GM19193 (cell line): Measurements from ENCODE around the gene XG.
"Not testable (repeated sequence)": the region's sequence is repeated elsewhere in the genome, so short reads cannot be mapped to it uniquely, and the experiment has no call there.

ENCODE experiments used
- POLR2A ChIP-seq: IDR thresholded peaks from 4 replicates; pipeline ENCODE4 v1.6.1; 2011; ENCODE audit not compliant: insufficient read depth, insufficient read length; ENCODE audit errors: extremely low read depth

The XG gene, protein sequence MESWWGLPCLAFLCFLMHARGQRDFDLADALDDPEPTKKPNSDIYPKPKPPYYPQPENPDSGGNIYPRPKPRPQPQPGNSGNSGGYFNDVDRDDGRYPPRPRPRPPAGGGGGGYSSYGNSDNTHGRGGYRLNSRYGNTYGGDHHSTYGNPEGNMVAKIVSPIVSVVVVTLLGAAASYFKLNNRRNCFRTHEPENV

GRCh38 chrX:2751874-2752300 lies at the start of gene XG:
Gene XG, plus strand, starts transcription at chrX:2752040. Its CDS starts 235 bp downstream, at chrX:2752275.
- not testable (repeated sequence) for TF ChIP-seq POLR2A

DNA sequence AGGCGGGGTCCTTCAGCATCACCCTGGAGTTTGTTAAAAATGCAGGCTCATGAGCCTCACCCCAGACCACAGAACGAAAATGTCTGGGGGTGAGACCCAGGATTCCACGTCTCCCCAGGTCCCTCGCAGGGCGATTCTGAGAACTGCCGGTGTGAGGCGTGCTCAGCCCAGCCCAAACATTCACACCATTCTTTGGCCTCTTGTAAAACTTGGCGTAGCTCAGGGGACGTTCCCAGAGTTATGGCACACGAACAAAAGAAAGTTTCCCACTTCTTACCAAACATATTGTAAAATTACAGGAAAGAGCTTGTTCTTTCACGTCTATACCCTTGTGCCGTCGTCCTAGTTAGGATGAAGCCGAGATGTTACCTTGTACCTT lies 47.9 kb upstream of the XG start:
- no peak for TF ChIP-seq POLR2A

GRCh38 chrX:2705046-2705832 lies 46.6 kb upstream of the XG start:
- TF ChIP-seq POLR2A = no peak

DNA sequence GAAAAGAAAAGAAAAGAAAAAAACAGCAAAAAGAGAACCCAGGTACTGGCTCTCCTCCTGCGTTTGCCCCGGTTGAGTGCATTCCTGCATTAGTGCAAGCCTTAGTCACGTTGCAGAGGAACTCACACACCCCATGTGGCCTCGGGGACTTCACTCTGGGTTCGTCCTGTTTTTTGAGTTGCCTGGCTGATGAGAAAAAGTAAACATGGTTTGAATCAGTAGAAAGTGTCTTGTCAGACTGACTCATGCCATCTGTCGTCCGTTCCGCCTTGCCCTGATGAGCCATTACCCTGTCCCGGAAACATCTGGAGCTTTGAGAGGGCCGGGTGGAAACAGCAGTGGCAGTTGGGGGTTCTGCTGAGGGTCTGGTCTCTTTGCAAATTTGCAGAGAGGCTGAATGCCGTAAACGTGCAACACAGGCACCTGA lies 44.5 kb upstream of the XG start:
- TF ChIP-seq POLR2A = peak; percentile 27

GRCh38 chrX:2708021-2708420 lies 43.8 kb upstream of the XG start:
- TF ChIP-seq POLR2A = no peak

DNA sequence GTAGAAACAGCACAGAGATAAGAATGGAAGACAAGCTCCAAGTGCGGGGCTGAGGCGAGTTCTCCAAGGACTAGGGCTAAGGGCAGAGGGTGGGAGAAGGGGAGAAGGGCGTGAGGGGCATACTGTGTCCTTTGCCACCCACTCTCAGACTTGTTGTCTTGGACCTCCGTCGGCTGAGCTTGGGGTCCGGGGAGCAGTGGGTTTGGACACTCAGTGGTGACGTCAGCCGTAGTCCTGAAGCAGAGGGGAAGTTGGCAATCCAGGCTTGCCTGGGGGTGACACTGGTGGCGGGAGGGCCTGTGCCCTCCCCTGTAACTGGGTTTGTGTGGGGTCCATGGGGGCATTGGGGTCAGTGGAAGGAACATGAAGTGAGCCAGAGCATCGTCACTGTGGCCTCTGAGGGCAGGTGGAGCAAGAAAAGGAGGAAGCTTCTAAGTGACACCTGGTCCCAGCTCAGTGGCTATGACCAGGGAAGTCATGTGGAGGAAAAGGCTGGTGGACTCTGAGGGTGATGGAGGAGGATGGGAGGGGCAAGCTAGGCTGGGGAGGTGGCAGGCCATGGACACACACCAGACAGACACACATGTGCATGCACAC lies 43.1 kb upstream of the XG start:
- no peak for TF ChIP-seq POLR2A

GRCh38 chrX:2709556-2709955 lies 42.3 kb upstream of the XG start:
- TF ChIP-seq POLR2A = no peak

DNA sequence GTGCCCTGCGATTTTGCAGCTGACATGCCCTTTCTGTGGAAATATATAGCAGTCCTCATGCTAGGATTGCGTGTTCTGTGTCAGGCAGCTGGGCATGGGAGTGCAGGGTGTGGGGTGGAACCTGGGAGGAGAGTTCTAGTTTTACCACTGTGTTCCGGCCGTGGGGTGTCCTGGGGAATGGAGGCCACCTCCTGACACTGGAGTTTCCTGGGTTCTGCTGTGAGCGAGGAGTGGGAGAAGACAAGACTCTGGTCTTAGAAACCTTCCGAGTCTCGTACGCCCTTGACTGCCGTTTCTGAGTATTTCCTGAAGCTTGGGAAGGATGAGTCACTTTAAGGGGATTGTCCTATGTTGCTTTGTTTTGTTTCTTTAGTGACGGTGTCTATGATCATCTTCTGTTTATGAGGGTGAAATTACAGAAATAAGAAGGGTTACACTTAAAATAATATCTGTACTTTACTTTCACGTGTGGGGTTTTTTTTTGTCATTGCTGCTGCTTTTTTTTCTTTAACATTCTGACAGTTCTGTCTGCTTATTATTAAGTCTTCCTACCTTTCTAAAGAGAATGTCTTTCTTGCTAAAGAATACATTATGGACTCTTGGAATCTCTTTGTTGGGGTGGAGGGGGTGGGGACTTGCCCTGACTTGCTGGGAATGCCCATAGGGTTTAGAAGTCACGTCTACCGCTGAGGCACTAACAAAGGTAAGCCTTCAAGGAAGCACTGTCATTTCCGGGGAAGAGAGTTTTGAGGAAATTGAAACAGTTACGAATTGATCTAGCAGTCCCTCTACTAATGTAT lies 41.6 kb upstream of the XG start:
- no peak for TF ChIP-seq POLR2A

GRCh38 chrX:2711441-2711840 lies 40.4 kb upstream of the XG start:
- no peak for TF ChIP-seq POLR2A

GRCh38 chrX:2712428-2712827 lies 39.4 kb upstream of the XG start:
- TF ChIP-seq POLR2A = no peak

DNA sequence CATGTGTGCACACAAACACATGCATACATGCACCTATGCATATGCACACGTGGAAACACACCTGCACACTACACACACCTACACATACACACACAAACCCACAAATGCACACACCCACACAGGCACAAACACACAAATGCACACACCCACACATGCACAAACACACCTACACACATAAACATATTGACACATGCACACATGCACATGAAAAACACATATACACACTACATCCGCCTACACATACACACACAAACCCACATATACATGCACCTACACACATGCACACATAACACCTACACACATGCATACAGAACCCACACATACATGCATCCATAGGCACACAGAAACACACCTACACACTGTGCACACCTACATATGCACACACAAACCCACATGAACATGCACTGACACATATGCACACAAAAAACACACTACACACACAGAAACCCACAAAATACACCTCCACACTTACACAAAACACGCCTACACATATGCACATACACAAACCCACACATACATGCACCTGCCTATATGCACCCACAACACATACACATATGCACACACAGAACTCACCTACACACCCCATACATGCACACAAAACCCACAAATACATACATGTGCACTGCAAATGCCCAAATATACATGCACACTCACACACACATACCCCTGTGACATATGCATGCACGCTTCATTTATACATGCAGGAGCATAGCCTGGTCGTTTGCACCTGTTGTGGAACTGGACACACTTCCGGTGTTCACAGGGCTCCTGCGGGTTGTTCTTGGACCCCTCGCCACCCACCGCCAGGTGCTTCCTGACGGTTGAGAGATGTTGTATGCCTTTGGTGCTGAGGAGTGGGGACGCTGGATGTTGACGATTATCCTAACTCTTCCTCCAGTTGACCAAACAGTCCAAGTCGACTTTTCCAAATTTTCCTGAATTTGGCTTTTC lies 38.7 kb upstream of the XG start:
- no peak for TF ChIP-seq POLR2A

DNA sequence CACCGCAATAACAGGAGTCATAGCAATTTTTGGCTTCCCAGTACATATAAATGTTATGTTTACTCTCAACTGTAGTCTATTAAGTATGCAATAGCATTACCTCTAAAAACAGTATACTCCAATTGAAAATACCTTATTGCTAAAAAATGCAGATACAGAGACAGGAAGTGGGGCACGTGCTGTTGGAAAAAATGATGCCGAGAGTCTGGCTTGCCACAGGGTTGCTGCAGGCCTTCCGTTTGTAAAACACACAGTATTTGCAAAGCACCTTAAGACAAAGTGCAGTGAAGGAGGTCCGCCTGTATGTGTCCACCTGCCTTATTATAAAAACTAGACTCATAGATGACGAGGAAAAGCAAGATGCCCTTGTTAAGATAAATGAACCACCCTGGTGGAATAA lies 37.3 kb upstream of the XG start:
- TF ChIP-seq POLR2A = no peak

GRCh38 chrX:2715066-2715600 lies 36.7 kb upstream of the XG start:
- TF ChIP-seq POLR2A = no peak

DNA sequence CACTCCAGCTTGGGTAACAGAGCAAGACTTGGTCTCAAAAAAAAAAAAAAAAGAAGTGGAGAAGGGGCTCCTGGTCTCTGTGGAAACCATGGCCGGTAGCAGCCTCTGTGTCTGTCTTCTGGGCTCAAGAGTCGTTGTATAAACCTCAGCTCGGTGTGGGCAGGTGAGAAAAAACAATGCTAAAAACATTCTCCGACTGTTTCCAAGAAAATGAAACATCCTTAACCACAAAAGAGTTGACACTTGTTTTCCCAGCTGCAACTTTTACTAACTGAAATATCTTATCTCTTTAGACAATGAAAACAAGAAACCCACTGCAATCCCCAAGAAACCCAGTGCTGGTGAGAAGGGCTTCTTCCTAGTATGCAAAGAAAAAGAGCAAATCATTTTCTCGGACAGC lies 34.5 kb upstream of the XG start:
- no peak for TF ChIP-seq POLR2A
